HCT116 (cell line): Measurements from ENCODE around the gene CPSF4L. TPM values are rescaled to one million over a fixed set of nuclear protein-coding genes. Genes with fewer than 3 reads are reported as not detected.

Source experiments
- ATAC-seq: fragments of 200-7000 bp; cut with Tn5 transposase; 2 replicates; pipeline ENCODE4 v1.9.1; 2020; ENCODE audit warnings: mild to moderate bottlenecking, moderate library complexity
- BruUV-seq: library from RNA; stranded (reverse); fragments of 400-500 nt; replicated peaks from 2 replicates; lab custom pipeline; 2021; lab: Mats Ljungman, UMichigan
- CTCF ChIA-PET: fragments of 300-600 bp; sonication (Branson Sonifier 250); formaldehyde crosslinking; loops from one replicate; lab custom pipeline; 2021; ENCODE audit warnings: antibody characterized with exemption; lab: Charles Lee
- POLR2A ChIA-PET: fragments of 300-600, 350-600 bp; sonication (Branson Sonifier 250); formaldehyde crosslinking; loops from one replicate; lab custom pipeline; 2021; ENCODE audit warnings: antibody characterized with exemption; lab: Charles Lee
- RAD21 ChIA-PET, 2 experiments: fragments of 300-600 bp; sonication (Branson Sonifier 250); formaldehyde crosslinking; loops; one replicate each; lab custom pipeline; 2023; ENCODE audit warnings: low total read pairs in 2 of 2; ENCODE audit not compliant: uncharacterized antibody in 2 of 2, unreplicated experiment in 2 of 2, low non-redundant PET in 1 of 2; lab: Charles Lee
- DNase-seq: peaks from one replicate; pipeline ENCODE4 v3.0.0-alpha.2; 2010; ENCODE audit warnings: low read depth, low spot score
- H2AFZ ChIP-seq: fragments of 200-600 bp; shearing (Covaris generic), sonication (generic); 2 replicates; pipeline ENCODE4 v1.6.1; 2017; ENCODE audit warnings: low read depth, mixed run types, mixed read lengths, antibody characterized with exemption, low read length; ENCODE audit not compliant: poor library complexity, severe bottlenecking
- H3K27ac ChIP-seq: 2 replicates; pipeline ENCODE4 v1.5.1; 2012; ENCODE audit warnings: low read depth, low read length
- H3K27me3 ChIP-seq: fragments of 200-600 bp; sonication (generic); 2 replicates; pipeline ENCODE4 v1.6.1; 2016; ENCODE audit warnings: mixed run types, low read length, mixed read lengths; ENCODE audit not compliant: insufficient read depth
- H3K36me3 ChIP-seq, 2 experiments: fragments of 200-500 bp in 1 of 2; fragments of 200-600 bp in 1 of 2; sonication (Bioruptor generic) in 1 of 2; sonication (generic) in 1 of 2; 2 replicates each; pipeline versions ENCODE4 v1.5.1 to v1.6.1; 2014 to 2016; ENCODE audit warnings: low read length in 2 of 2, inconsistent platforms in 1 of 2, mixed read lengths in 1 of 2, mixed run types in 1 of 2; ENCODE audit not compliant: insufficient read depth in 2 of 2, control insufficient read depth in 1 of 2
- H3K4me1 ChIP-seq, 2 experiments: fragments of 200-600 bp in 1 of 2; sonication (generic) in 1 of 2; 2 replicates each; pipeline versions ENCODE4 v1.5.1 to v1.6.1; 2012 to 2017; ENCODE audit warnings: low read length in 2 of 2, inconsistent platforms in 1 of 2, mild to moderate bottlenecking in 1 of 2, mixed read lengths in 1 of 2, mixed run types in 1 of 2, moderate library complexity in 1 of 2; ENCODE audit not compliant: insufficient read depth in 2 of 2, control insufficient read depth in 1 of 2
- H3K4me2 ChIP-seq: fragments of 200-600 bp; sonication (generic); 2 replicates; pipeline ENCODE4 v1.6.1; 2017; ENCODE audit warnings: mixed run types, low read length, mixed read lengths
- H3K4me3 ChIP-seq, 2 experiments: fragments of 200-600 bp in 1 of 2; sonication (generic) in 1 of 2; replicated peaks in 1 of 2; 2 replicates each; pipeline ENCODE4 v1.5.1; 2011 to 2016; ENCODE audit warnings: low read length in 2 of 2, control low read depth in 1 of 2, low read depth in 1 of 2, mild to moderate bottlenecking in 1 of 2, mixed read lengths in 1 of 2, mixed run types in 1 of 2
- H3K79me2 ChIP-seq: fragments of 200-600 bp; sonication (generic); 2 replicates; pipeline ENCODE4 v1.6.1; 2017; ENCODE audit warnings: mild to moderate bottlenecking, mixed run types, low read length, moderate library complexity, mixed read lengths; ENCODE audit not compliant: insufficient read depth
- H3K9ac ChIP-seq: fragments of 200-600 bp; sonication (generic); 2 replicates; pipeline ENCODE4 v1.6.1; 2016; ENCODE audit warnings: low read length, mixed read lengths
- H3K9me2 ChIP-seq: fragments of 200-600 bp; sonication (generic), shearing (Covaris generic); 2 replicates; pipeline ENCODE4 v1.6.1; 2017; ENCODE audit warnings: mixed run types, mild to moderate bottlenecking, moderate library complexity; ENCODE audit not compliant: insufficient read depth
- H3K9me3 ChIP-seq, 2 experiments: fragments of 200-500 bp in 1 of 2; fragments of 200-600 bp in 1 of 2; sonication (Bioruptor generic) in 1 of 2; sonication (generic) in 1 of 2; 2 replicates each; pipeline ENCODE4 v1.6.1; 2014 to 2017; ENCODE audit warnings: low read length in 2 of 2, mixed read lengths in 2 of 2, inconsistent platforms in 1 of 2, low read depth in 1 of 2, mild to moderate bottlenecking in 1 of 2, mixed run types in 1 of 2, moderate library complexity in 1 of 2; ENCODE audit not compliant: control insufficient read depth in 1 of 2, insufficient read depth in 1 of 2
- H4K20me1 ChIP-seq: fragments of 200-600 bp; sonication (generic), shearing (Covaris generic); 2 replicates; pipeline ENCODE4 v1.6.1; 2017; ENCODE audit warnings: mixed run types, mild to moderate bottlenecking, moderate library complexity; ENCODE audit not compliant: insufficient read depth
- ATF3 ChIP-seq: IDR thresholded peaks from 2 replicates; pipeline ENCODE4 v1.6.1; 2012
- EGR1 ChIP-seq: IDR thresholded peaks from 2 replicates; pipeline ENCODE4 v1.6.1; 2012; ENCODE audit warnings: low read depth
- ELF1 ChIP-seq: IDR thresholded peaks from 2 replicates; pipeline ENCODE4 v1.6.1; 2012; ENCODE audit warnings: low read depth, borderline replicate concordance
- EZH2phosphoT487 ChIP-seq: fragments of 200-600 bp; IDR thresholded peaks from 2 replicates; pipeline ENCODE4 v1.6.1; 2018; ENCODE audit warnings: antibody characterized with exemption, borderline replicate concordance
- JUND ChIP-seq: IDR thresholded peaks from 2 replicates; pipeline ENCODE4 v1.6.1; 2012
- MAX ChIP-seq: IDR thresholded peaks from 2 replicates; pipeline ENCODE4 v1.6.1; 2012
- POLR2A ChIP-seq: IDR thresholded peaks from 2 replicates; pipeline ENCODE4 v1.7.0; 2011; ENCODE audit warnings: borderline replicate concordance; ENCODE audit not compliant: insufficient read depth, insufficient read length; ENCODE audit errors: extremely low read depth
- POLR2AphosphoS5 ChIP-seq: IDR thresholded peaks from 2 replicates; pipeline ENCODE4 v1.6.1; 2011; ENCODE audit warnings: mild to moderate bottlenecking, low read depth, low read length, moderate library complexity
- RAD21 ChIP-seq: IDR thresholded peaks from 2 replicates; pipeline ENCODE4 v1.6.1; 2012; ENCODE audit warnings: low read depth, mild to moderate bottlenecking
- REST ChIP-seq: IDR thresholded peaks from 2 replicates; pipeline ENCODE4 v1.6.1; 2012; ENCODE audit warnings: low read depth
- SP1 ChIP-seq: IDR thresholded peaks from 2 replicates; pipeline ENCODE4 v1.6.1; 2012; ENCODE audit warnings: low read depth
- SRF ChIP-seq: IDR thresholded peaks from 2 replicates; pipeline ENCODE4 v1.6.1; 2012; ENCODE audit warnings: low read depth
- TCF7L2 ChIP-seq: IDR thresholded peaks from 2 replicates; pipeline ENCODE4 v1.7.0; 2011; ENCODE audit warnings: borderline replicate concordance, inconsistent platforms; ENCODE audit not compliant: insufficient read depth, insufficient read length; ENCODE audit errors: extremely low read depth
- YY1 ChIP-seq: IDR thresholded peaks from 2 replicates; pipeline ENCODE4 v1.6.1; 2011; ENCODE audit warnings: low read length, low read depth, moderate library complexity, mild to moderate bottlenecking; ENCODE audit not compliant: insufficient replicate concordance; ENCODE audit errors: extremely low read depth
- ZBTB33 ChIP-seq: IDR thresholded peaks from 2 replicates; pipeline ENCODE4 v1.6.1; 2011; ENCODE audit warnings: mild to moderate bottlenecking, low read length, moderate library complexity; ENCODE audit not compliant: insufficient replicate concordance; ENCODE audit errors: extremely low read depth
- ZNF274 ChIP-seq: fragments of 200-500 bp; sonication (Bioruptor generic); IDR thresholded peaks from 2 replicates; pipeline ENCODE4 v1.6.1; 2014; ENCODE audit warnings: mild to moderate bottlenecking, low read depth, low read length, inconsistent platforms
- intact Hi-C: fragments of 100-400 bp; cut with micrococcal nuclease; formaldehyde crosslinking; loops from 2 replicates; pipeline ENCODE4 v1.10.0; 2022
- total RNA-seq: library from RNA; stranded (reverse); gene quantifications from one replicate; pipeline ENCODE4 v1.2.1, GENCODE V29; 2021; ENCODE audit not compliant: unreplicated experiment

Gene CPSF4L
- total RNA-seq, 1 experiment from 2014 or later: not detected

- RAD21 ChIA-PET: no interaction called here
- H3K4me2 ChIP-seq: no peak overlapping the region
- CTCF ChIA-PET: no interaction called here
- TF ChIP-seq EGR1: no peak
- TF ChIP-seq SRF: no peak
- TF ChIP-seq YY1: no peak
- TF ChIP-seq ZBTB33: no peak
- no peak for TF ChIP-seq ATF3
- no peak for TF ChIP-seq ELF1
- no peak for TF ChIP-seq ZNF274
- no peak for TF ChIP-seq SP1
- TF ChIP-seq POLR2A: no peak
- TF ChIP-seq POLR2AphosphoS5: no peak
- TF ChIP-seq REST: no peak
- no peak for TF ChIP-seq EZH2phosphoT487
- no peak for TF ChIP-seq RAD21
- no peak for TF ChIP-seq TCF7L2
- TF ChIP-seq JUND: no peak
- TF ChIP-seq MAX: no peak
- TF ChIP-seq, all 23 proteins: peak for 0
- H4K20me1 ChIP-seq: no peaks in the 10 kb centered on the region
- no peak for DNase-seq
- POLR2A ChIA-PET: no interaction called here
- peaks cover 10 to 12% of the 10 kb centered on the region in 2 experiments; a peak in 3 of 4 replicates for H3K4me1 ChIP-seq
- no peaks in the 10 kb centered on the region for H3K9me3 ChIP-seq
- no peak overlapping the region for H2AFZ ChIP-seq
- intact Hi-C loops: no loop called here
- H3K27me3 ChIP-seq: no peaks in the 10 kb centered on the region
- H3K9me2 ChIP-seq: no peaks in the 10 kb centered on the region
- BruUV-seq: no TSS peak
- H3K79me2 ChIP-seq: no peaks in the 10 kb centered on the region
- no peak overlapping the region for H3K4me3 ChIP-seq
- H3K36me3 ChIP-seq: no peaks in the 10 kb centered on the region
- no peak overlapping the region for H3K9ac ChIP-seq
- ATAC-seq: no peak
- H3K27ac ChIP-seq: no peak overlapping the region
Measured at GRCh38 chr17:73274490-73274889, 12.8 kb upstream of the CPSF4L start.
